C4-2B (cell line): ENCODE results near the gene NEMP1.

Experiments used
- CTCF ChIP-seq: fragments of 450-650 bp; conservative IDR thresholded peaks from 2 replicates; pipeline ENCODE4 v1.5.1; 2017; ENCODE audit warnings: mild to moderate bottlenecking
- ZFX ChIP-seq: fragments of 450-650 bp; IDR thresholded peaks from 2 replicates; pipeline ENCODE4 v1.6.1; 2017

- TF ChIP-seq CTCF (no peak), ZFX (no peak)
Measured at GRCh38 chr12:57099047-57099714, 20.6 kb upstream of the NEMP1 start.
